ENCODE data around the gene KY. TPM values are rescaled to one million over a fixed set of nuclear protein-coding genes. Genes with fewer than 3 reads are reported as not detected.
A peak's percentile ranks its signal among the peaks of the same experiment; 100 is the strongest.

The KY gene
- total RNA-seq, 1 donor = 10.5 TPM

GRCh38 chr3:134672571-134672970 lies 21.7 kb upstream of the KY start:
- H3K4me3 ChIP-seq (ENCODE audit: low read depth, low read length) = no peak overlapping the region
- no peak for TF ChIP-seq CTCF (IDR thresholded peaks at IDR 0.05; ENCODE audit: insufficient read depth, low read length)
- no peak for DNase-seq (ENCODE audit: low read depth)

- H3K4me3 ChIP-seq (ENCODE audit: low read depth, low read length) = no peak overlapping the region
- TF ChIP-seq CTCF (IDR thresholded peaks at IDR 0.05; ENCODE audit: insufficient read depth, low read length) = no peak
- DNase-seq (ENCODE audit: low read depth) = no peak
These were observed 17.1 kb upstream of the KY start for GRCh38 chr3:134667956-134668355.

GRCh38 chr3:134667406-134667805 lies 16.6 kb upstream of the KY start:
- H3K4me3 ChIP-seq (ENCODE audit: low read depth, low read length) = no peak overlapping the region
- no peak for TF ChIP-seq CTCF (IDR thresholded peaks at IDR 0.05; ENCODE audit: insufficient read depth, low read length)
- DNase-seq (ENCODE audit: low read depth) = no peak

GRCh38 chr3:134666885-134667284 lies 16.1 kb upstream of the KY start:
- no peak overlapping the region for H3K4me3 ChIP-seq (ENCODE audit: low read depth, low read length)

GRCh38 chr3:134666466-134666865 lies 15.6 kb upstream of the KY start:
- no peak overlapping the region for H3K4me3 ChIP-seq (ENCODE audit: low read depth, low read length)
- TF ChIP-seq CTCF (IDR thresholded peaks at IDR 0.05; ENCODE audit: insufficient read depth, low read length) = no peak
- peak; percentile 73 for DNase-seq (ENCODE audit: low read depth)

More at GRCh38 chr3:134666885-134667284, 16.1 kb upstream of the KY start:
- TF ChIP-seq CTCF (IDR thresholded peaks at IDR 0.05; ENCODE audit: insufficient read depth, low read length) = no peak
- DNase-seq (ENCODE audit: low read depth) = peak; percentile 30

- H3K4me3 ChIP-seq (ENCODE audit: low read depth, low read length) = no peak overlapping the region
- no peak for DNase-seq (ENCODE audit: low read depth)
- no peak for TF ChIP-seq CTCF (IDR thresholded peaks at IDR 0.05; ENCODE audit: insufficient read depth, low read length)
These were observed 15.2 kb upstream of the KY start for GRCh38 chr3:134666052-134666451.

GRCh38 chr3:134665243-134665642 lies 14.4 kb upstream of the KY start:
- no peak for DNase-seq (ENCODE audit: low read depth)
- H3K4me3 ChIP-seq (ENCODE audit: low read depth, low read length) = no peak overlapping the region
- no peak for TF ChIP-seq CTCF (IDR thresholded peaks at IDR 0.05; ENCODE audit: insufficient read depth, low read length)

Measured in fibroblast of the aortic adventitia (primary cell).